WTC11 (cell line): ENCODE measurements around the gene LRRC49. TPM values are rescaled to one million over a fixed set of nuclear protein-coding genes. Genes with fewer than 3 reads are reported as not detected.
"Not testable (repeated sequence)": the region's sequence is repeated elsewhere in the genome, so short reads cannot be mapped to it uniquely, and the experiment has no call there.

ENCODE experiments used
- ATAC-seq: fragments of 200-7000 bp; cut with Tn5 transposase; 2 replicates; pipeline ENCODE4 v1.10.0; 2021; ENCODE audit warnings: mild to moderate bottlenecking, moderate library complexity
- CTCF ChIA-PET: fragments of 300-600 bp; sonication (Branson Sonifier 250); formaldehyde crosslinking; loops from one replicate; lab custom pipeline; 2021; ENCODE audit warnings: antibody characterized with exemption; lab: Charles Lee
- POLR2A ChIA-PET: fragments of 350-600 bp; sonication (Branson Sonifier 250); formaldehyde crosslinking; loops from one replicate; lab custom pipeline; 2021; ENCODE audit warnings: antibody characterized with exemption; lab: Charles Lee
- DNase-seq: peaks from one replicate; pipeline ENCODE4 v3.0.0; 2021; ENCODE audit warnings: low spot score
- H3K27ac Mint-ChIP-seq: 2 replicates; pipeline ENCODE4 v1.8.0; 2021; ENCODE audit warnings: mixed read lengths
- H3K27me3 Mint-ChIP-seq: 2 replicates; pipeline ENCODE4 v1.8.0; 2021; ENCODE audit warnings: low read depth, mild to moderate bottlenecking, moderate library complexity, mixed read lengths
- H3K36me3 Mint-ChIP-seq: 2 replicates; pipeline ENCODE4 v1.8.0; 2021; ENCODE audit warnings: mixed read lengths
- H3K4me1 Mint-ChIP-seq: 2 replicates; pipeline ENCODE4 v1.8.0; 2022; ENCODE audit warnings: mixed read lengths
- H3K4me3 Mint-ChIP-seq: 2 replicates; pipeline ENCODE4 v1.8.0; 2021; ENCODE audit warnings: mild to moderate bottlenecking, moderate library complexity, mixed read lengths
- H3K9me3 Mint-ChIP-seq: 2 replicates; pipeline ENCODE4 v1.8.0; 2021; ENCODE audit warnings: mixed read lengths
- AFF4 ChIP-seq: sonication (generic); formaldehyde crosslinking; IDR thresholded peaks from 2 replicates; pipeline ENCODE4 v1.8.1; 2023; ENCODE audit warnings: mild to moderate bottlenecking, missing genetic modification reagents, borderline replicate concordance
- ATF2 ChIP-seq: sonication (generic); formaldehyde crosslinking; IDR thresholded peaks from 2 replicates; pipeline ENCODE4 v1.8.1; 2022; ENCODE audit warnings: low read depth, missing genetic modification reagents, borderline replicate concordance
- E2F1 ChIP-seq: sonication (generic); formaldehyde crosslinking; IDR thresholded peaks from 2 replicates; pipeline ENCODE4 v1.8.0; 2022; ENCODE audit warnings: mild to moderate bottlenecking, missing genetic modification reagents
- ELF4 ChIP-seq: sonication (generic); formaldehyde crosslinking; IDR thresholded peaks from 2 replicates; pipeline ENCODE4 v1.8.1; 2022; ENCODE audit warnings: low read depth, mild to moderate bottlenecking, moderate library complexity, missing genetic modification reagents
- ERG ChIP-seq: fragments of 250-450 bp; sonication (Bioruptor Pico); IDR thresholded peaks from 2 replicates; pipeline ENCODE4 v1.8.0; 2021; ENCODE audit warnings: mild to moderate bottlenecking
- FOXP1 ChIP-seq: sonication (generic); formaldehyde crosslinking; IDR thresholded peaks from 2 replicates; pipeline ENCODE4 v1.8.0; 2022; ENCODE audit warnings: missing genetic modification reagents, mild to moderate bottlenecking, moderate library complexity, borderline replicate concordance
- FOXP4 ChIP-seq: sonication (generic); formaldehyde crosslinking; IDR thresholded peaks from 2 replicates; pipeline ENCODE4 v1.8.0; 2022; ENCODE audit warnings: mild to moderate bottlenecking, missing genetic modification reagents
- IRF2 ChIP-seq: sonication (generic); formaldehyde crosslinking; IDR thresholded peaks from 2 replicates; pipeline ENCODE4 v1.8.0; 2022; ENCODE audit warnings: low read depth, missing genetic modification reagents, borderline replicate concordance
- JUN ChIP-seq: sonication (generic); formaldehyde crosslinking; IDR thresholded peaks from 2 replicates; pipeline ENCODE4 v1.8.0; 2023; ENCODE audit warnings: mild to moderate bottlenecking, missing genetic modification reagents
- MYBL2 ChIP-seq: sonication (generic); formaldehyde crosslinking; IDR thresholded peaks from 2 replicates; pipeline ENCODE4 v1.8.1; 2023; ENCODE audit warnings: mild to moderate bottlenecking, moderate library complexity, missing genetic modification reagents
- NR2C2 ChIP-seq: sonication (generic); formaldehyde crosslinking; IDR thresholded peaks from 2 replicates; pipeline ENCODE4 v1.8.0; 2022; ENCODE audit warnings: mild to moderate bottlenecking, missing genetic modification reagents
- SMAD3 ChIP-seq: sonication (generic); formaldehyde crosslinking; IDR thresholded peaks from 2 replicates; pipeline ENCODE4 v1.8.0; 2022; ENCODE audit warnings: missing genetic modification reagents, mild to moderate bottlenecking, borderline replicate concordance
- USF2 ChIP-seq: sonication (generic); formaldehyde crosslinking; IDR thresholded peaks from 2 replicates; pipeline ENCODE4 v1.8.1; 2023; ENCODE audit warnings: mild to moderate bottlenecking, missing genetic modification reagents, moderate library complexity
- ZBTB21 ChIP-seq: sonication (generic); formaldehyde crosslinking; IDR thresholded peaks from 2 replicates; pipeline ENCODE4 v1.8.1; 2023; ENCODE audit warnings: mild to moderate bottlenecking, missing genetic modification reagents, borderline replicate concordance
- ZNF416 ChIP-seq: fragments of 250-450 bp; sonication (Bioruptor Pico); IDR thresholded peaks from 2 replicates; pipeline ENCODE4 v1.9.0; 2021; ENCODE audit warnings: mild to moderate bottlenecking, inconsistent platforms
- total RNA-seq: library from RNA; stranded (reverse); gene quantifications from 3 replicates; pipeline ENCODE4 v1.2.3, GENCODE V29; 2021

Gene LRRC49
- total RNA-seq, 1 experiment from 2014 or later = 6.9 TPM

GRCh38 chr15:71015342-71015741 is 122.7 kb downstream of the LRRC49 start:
- H3K9me3 Mint-ChIP-seq = peaks cover 7% of the 10 kb centered on the region
- POLR2A ChIA-PET = no interaction called here
- H3K27ac Mint-ChIP-seq = no peak overlapping the region
- ATAC-seq (no peak), DNase-seq (no peak)
- H3K4me1 Mint-ChIP-seq = peaks cover 14% of the 10 kb centered on the region
- CTCF ChIA-PET = no interaction called here
- H3K36me3 Mint-ChIP-seq = peaks cover 4% of the 10 kb centered on the region
- H3K27me3 Mint-ChIP-seq = no peaks in the 10 kb centered on the region
- TF ChIP-seq ATF2 (no peak), AFF4 (CRISPR knock-in tag) (no peak)
- H3K4me3 Mint-ChIP-seq = no peak overlapping the region

GRCh38 chr15:71031232-71031631 is 138.6 kb downstream of the LRRC49 start:
- peaks cover 42% of the 10 kb centered on the region for H3K9me3 Mint-ChIP-seq
- H3K36me3 Mint-ChIP-seq, H3K4me1 Mint-ChIP-seq, CTCF ChIA-PET, H3K27me3 Mint-ChIP-seq, H3K27ac Mint-ChIP-seq, H3K4me3 Mint-ChIP-seq, POLR2A ChIA-PET, ATAC-seq, DNase-seq: not testable (repeated sequence)

- Mint-ChIP-seq H3K4me1 (peaks cover 13% of the 10 kb centered on the region), H3K9me3 (peaks cover 25% of the 10 kb centered on the region)
- DNase-seq, POLR2A ChIA-PET, H3K27me3 Mint-ChIP-seq, H3K36me3 Mint-ChIP-seq, CTCF ChIA-PET, ATAC-seq, H3K27ac Mint-ChIP-seq, H3K4me3 Mint-ChIP-seq: not testable (repeated sequence)
Measured at GRCh38 chr15:71035478-71035877, 142.9 kb downstream of the LRRC49 start.

- ATAC-seq = no peak
- CTCF ChIA-PET = no interaction called here
Measured at GRCh38 chr15:71042356-71042922, 149.8 kb downstream of the LRRC49 start.

More at GRCh38 chr15:71042356-71042922, 149.8 kb downstream of the LRRC49 start:
- TF ChIP-seq MYBL2 (no peak), E2F1 (CRISPR knock-in tag) (no peak), ELF4 (CRISPR knock-in tag) (no peak), ZBTB21 (CRISPR knock-in tag) (no peak), JUN (no peak), USF2 (no peak), ZNF416 (CRISPR knock-in tag) (no peak), SMAD3 (CRISPR knock-in tag) (no peak), FOXP4 (CRISPR knock-in tag) (no peak), IRF2 (CRISPR knock-in tag) (no peak), ERG (CRISPR knock-in tag) (no peak), FOXP1 (no peak), NR2C2 (CRISPR knock-in tag) (no peak)
- TF ChIP-seq, all 79 proteins: peak for 0
- no peak for DNase-seq
- POLR2A ChIA-PET = no interaction called here
- no peak overlapping the region for H3K27ac Mint-ChIP-seq
- H3K9me3 Mint-ChIP-seq = no peaks in the 10 kb centered on the region; the same call in 1 of the 2 replicates
- no peak overlapping the region for H3K4me3 Mint-ChIP-seq
- H3K4me1 Mint-ChIP-seq = peaks cover 9% of the 10 kb centered on the region
- no peaks in the 10 kb centered on the region; the same call in 1 of the 2 replicates for H3K36me3 Mint-ChIP-seq
- H3K27me3 Mint-ChIP-seq = no peaks in the 10 kb centered on the region
